ENCODE measurements around the gene RIPOR1. TPM values are rescaled to one million over a fixed set of nuclear protein-coding genes. Genes with fewer than 3 reads are reported as not detected.

RIPOR1 gene
- total RNA-seq, 1 experiment from 2014 or later, result 14.8 TPM

Other genes starting within 250 kb of the RIPOR1 start
- 8.9 and 15.6 TPM in 2 replicates for gene PLEKHG4, start 249.3 kb upstream of the RIPOR1 start, total RNA-seq (2014; rRNA removed)
- gene KCTD19, start 202.1 kb upstream of the RIPOR1 start, total RNA-seq (2014; rRNA removed), result not detected in 2 replicates
- gene LRRC36, start 202.0 kb upstream of the RIPOR1 start, total RNA-seq (2014; rRNA removed), result 0.92 TPM in 1 of 2 replicates, not detected in the other
- not detected in 2 replicates for gene TPPP3, start 135.3 kb upstream of the RIPOR1 start, total RNA-seq (2014; rRNA removed)
- 4.8 and 5.1 TPM in 2 replicates for gene ZDHHC1, start 112.4 kb upstream of the RIPOR1 start, total RNA-seq (2014; rRNA removed)
- gene HSD11B2, start 97.7 kb upstream of the RIPOR1 start, total RNA-seq (2014; rRNA removed), result 2.4 and 8.3 TPM in 2 replicates
- gene ATP6V0D1, start 47.7 kb upstream of the RIPOR1 start, total RNA-seq (2014; rRNA removed), result 65.5 and 76.6 TPM in 2 replicates
- gene AGRP, start 45.3 kb upstream of the RIPOR1 start, total RNA-seq (2014; rRNA removed), result not detected in 2 replicates
- gene CTCF, start 33.7 kb downstream of the RIPOR1 start, total RNA-seq (2014; rRNA removed), result 30.3 and 34.7 TPM in 2 replicates
- gene CARMIL2, start 116.3 kb downstream of the RIPOR1 start, total RNA-seq (2014; rRNA removed), result 0.33 and 0.40 TPM in 2 replicates
- 26.3 and 31.7 TPM in 2 replicates for gene ACD, start 131.4 kb downstream of the RIPOR1 start, total RNA-seq (2014; rRNA removed)
- gene PARD6A, start 132.1 kb downstream of the RIPOR1 start, total RNA-seq (2014; rRNA removed), result 15.1 and 16.4 TPM in 2 replicates
- gene ENKD1, start 137.9 kb downstream of the RIPOR1 start, total RNA-seq (2014; rRNA removed), result 12.0 and 19.4 TPM in 2 replicates
- not detected in 2 replicates for gene C16orf86, start 138.0 kb downstream of the RIPOR1 start, total RNA-seq (2014; rRNA removed)
- gene GFOD2, start 190.5 kb downstream of the RIPOR1 start, total RNA-seq (2014; rRNA removed), result 21.8 and 22.2 TPM in 2 replicates

Data from PC-3 (cell line).